ENCODE measurements around the gene KNTC1. TPM values are rescaled to one million over a fixed set of nuclear protein-coding genes. Genes with fewer than 3 reads are reported as not detected.

The KNTC1 gene
- total RNA-seq, 2 experiments from 2014 or later, result 170 to 195 TPM

- intact Hi-C loops (cut with micrococcal nuclease; ENCODE audit: unreplicated experiment), result no loop called here
- H3K9me2 ChIP-seq (ENCODE audit: insufficient read depth, low read length), result no peaks in the 10 kb centered on the region
- no peak overlapping the region for H2AFZ ChIP-seq (ENCODE audit: low read length)
- no peak for DNase-seq (ENCODE audit: low spot score)
- no TSS peak for BruUV-seq (replicated peaks)
- no peak overlapping the region for H3K27ac ChIP-seq (ENCODE audit: low read depth, low read length, poor library complexity, severe bottlenecking)
- no peaks in the 10 kb centered on the region for H3K4me1 ChIP-seq (ENCODE audit: insufficient read depth, low read length, poor library complexity, severe bottlenecking)
- no peaks in the 10 kb centered on the region for H3K36me3 ChIP-seq (ENCODE audit: insufficient read depth, low read length)
- no peak for TF ChIP-seq EZH2phosphoT487 (IDR thresholded peaks at IDR 0.05; ENCODE audit: borderline replicate concordance, low read depth, low read length)
- no peak for TF ChIP-seq CTCF (conservative IDR thresholded peaks at IDR 0.05; ENCODE audit: low read length)
- no peak overlapping the region for H3K4me2 ChIP-seq (ENCODE audit: low read length)
- no peaks in the 10 kb centered on the region for H3K79me2 ChIP-seq (ENCODE audit: insufficient read depth, low read depth, low read length)
- H4K20me1 ChIP-seq (ENCODE audit: insufficient read depth, low read length), result no peaks in the 10 kb centered on the region
- ChIA-PET CTCF (ENCODE audit: unreplicated experiment) (no interaction called here), POLR2A (interaction anchor here (0.7 kb wide), 1 partner anchor 168 kb away, joined by 3 read pairs; no protein-coding TSS in a partner anchor)
- H3K4me3 ChIP-seq (ENCODE audit: low read depth, low read length, poor library complexity, severe bottlenecking), result no peak overlapping the region
- no peaks in the 10 kb centered on the region for H3K9me3 ChIP-seq (ENCODE audit: low read length)
Measured at GRCh38 chr12:122665349-122665748, 138.3 kb downstream of the KNTC1 start.

- Histone ChIP-seq H2AFZ (ENCODE audit: low read length) (no peak overlapping the region), H3K79me2 (ENCODE audit: insufficient read depth, low read depth, low read length) (no peaks in the 10 kb centered on the region), H4K20me1 (ENCODE audit: insufficient read depth, low read length) (no peaks in the 10 kb centered on the region), H3K4me1 (ENCODE audit: insufficient read depth, low read length, poor library complexity, severe bottlenecking) (no peaks in the 10 kb centered on the region), H3K27ac (ENCODE audit: low read depth, low read length, poor library complexity, severe bottlenecking) (no peak overlapping the region), H3K9me2 (ENCODE audit: insufficient read depth, low read length) (no peaks in the 10 kb centered on the region), H3K36me3 (ENCODE audit: insufficient read depth, low read length) (no peaks in the 10 kb centered on the region), H3K9me3 (ENCODE audit: low read length) (no peaks in the 10 kb centered on the region), H3K4me2 (ENCODE audit: low read length) (no peak overlapping the region), H3K4me3 (ENCODE audit: low read depth, low read length, poor library complexity, severe bottlenecking) (no peak overlapping the region)
- CTCF ChIA-PET (ENCODE audit: unreplicated experiment), result no interaction called here
- no peak for DNase-seq (ENCODE audit: low spot score)
- POLR2A ChIA-PET, result no interaction called here
- TF ChIP-seq CTCF (conservative IDR thresholded peaks at IDR 0.05; ENCODE audit: low read length), result no peak
- no peak for TF ChIP-seq EZH2phosphoT487 (IDR thresholded peaks at IDR 0.05; ENCODE audit: borderline replicate concordance, low read depth, low read length)
- intact Hi-C loops (cut with micrococcal nuclease; ENCODE audit: unreplicated experiment), result no loop called here
- BruUV-seq (replicated peaks), result no TSS peak
Measured at GRCh38 chr12:122665759-122666158, 138.7 kb downstream of the KNTC1 start.

GRCh38 chr12:122668268-122668667 is 141.2 kb downstream of the KNTC1 start:
- ChIA-PET CTCF (ENCODE audit: unreplicated experiment) (no interaction called here), POLR2A (no interaction called here)
- TF ChIP-seq CTCF (conservative IDR thresholded peaks at IDR 0.05; ENCODE audit: low read length) (no peak), EZH2phosphoT487 (IDR thresholded peaks at IDR 0.05; ENCODE audit: borderline replicate concordance, low read depth, low read length) (no peak)
- Histone ChIP-seq H3K4me1 (ENCODE audit: insufficient read depth, low read length, poor library complexity, severe bottlenecking) (no peaks in the 10 kb centered on the region), H3K9me3 (ENCODE audit: low read length) (no peaks in the 10 kb centered on the region), H3K79me2 (ENCODE audit: insufficient read depth, low read depth, low read length) (no peaks in the 10 kb centered on the region), H3K4me3 (ENCODE audit: low read depth, low read length, poor library complexity, severe bottlenecking) (no peak overlapping the region), H3K27ac (ENCODE audit: low read depth, low read length, poor library complexity, severe bottlenecking) (no peak overlapping the region), H3K9me2 (ENCODE audit: insufficient read depth, low read length) (no peaks in the 10 kb centered on the region), H3K4me2 (ENCODE audit: low read length) (no peak overlapping the region), H3K36me3 (ENCODE audit: insufficient read depth, low read length) (no peaks in the 10 kb centered on the region), H4K20me1 (ENCODE audit: insufficient read depth, low read length) (no peaks in the 10 kb centered on the region), H2AFZ (ENCODE audit: low read length) (no peak overlapping the region)
- BruUV-seq (replicated peaks), result no TSS peak
- DNase-seq (ENCODE audit: low spot score), result no peak
- intact Hi-C loops (cut with micrococcal nuclease; ENCODE audit: unreplicated experiment), result no loop called here
